Osteoblast (primary cell): ENCODE measurements around the gene DYNC1I1. TPM values are rescaled to one million over a fixed set of nuclear protein-coding genes. Genes with fewer than 3 reads are reported as not detected.

Experiments used
- DNase-seq: peaks from one replicate; pipeline ENCODE4 v3.0.0; 2011; ENCODE audit warnings: low spot score, mixed read lengths; ENCODE audit not compliant: insufficient read length; ENCODE audit errors: missing footprints
- H2AFZ ChIP-seq: 2 replicates; pipeline ENCODE4 v1.6.0; 2011; ENCODE audit warnings: mild to moderate bottlenecking, low read length
- H3K27ac ChIP-seq: 2 replicates; pipeline ENCODE4 v1.5.1; 2011; ENCODE audit warnings: mild to moderate bottlenecking, low read depth, low read length, moderate library complexity
- H3K27me3 ChIP-seq: 2 replicates; pipeline ENCODE4 v1.6.0; 2012; ENCODE audit warnings: mild to moderate bottlenecking, control low read depth, inconsistent platforms, low read length, moderate library complexity; ENCODE audit not compliant: insufficient read depth
- H3K36me3 ChIP-seq: 2 replicates; pipeline ENCODE4 v1.5.1; 2011; ENCODE audit warnings: mild to moderate bottlenecking, low read length, control low read depth, moderate library complexity; ENCODE audit not compliant: insufficient read depth
- H3K4me1 ChIP-seq: 2 replicates; pipeline ENCODE4 v1.5.1; 2011; ENCODE audit warnings: mild to moderate bottlenecking, low read length, control low read depth, moderate library complexity; ENCODE audit not compliant: insufficient read depth
- H3K4me2 ChIP-seq: 2 replicates; pipeline ENCODE4 v1.6.0; 2011; ENCODE audit warnings: mild to moderate bottlenecking, low read length; ENCODE audit not compliant: insufficient read depth
- H3K4me3 ChIP-seq: fragments of 200-600 bp; sonication (generic); 3 replicates; pipeline ENCODE4 v1.5.1; 2012; ENCODE audit warnings: mild to moderate bottlenecking, low read length, inconsistent platforms; ENCODE audit not compliant: insufficient read depth
- H3K79me2 ChIP-seq: 2 replicates; pipeline ENCODE4 v1.6.0; 2012; ENCODE audit warnings: mild to moderate bottlenecking, low read length, control low read depth, inconsistent platforms; ENCODE audit not compliant: insufficient read depth
- H3K9me3 ChIP-seq: 2 replicates; pipeline ENCODE4 v1.5.1; 2011; ENCODE audit warnings: low read depth, low read length, control low read depth
- H4K20me1 ChIP-seq: 2 replicates; pipeline ENCODE4 v1.6.0; 2012; ENCODE audit warnings: mild to moderate bottlenecking, low read length, control low read depth; ENCODE audit not compliant: insufficient read depth
- total RNA-seq: library from RNA; depleted of rRNA; stranded (reverse); fragments of >200 nt; gene quantifications from 2 replicates; pipeline ENCODE4 v1.2.3, GENCODE V29; 2012
- TF ChIP-seq, protein P1 (sequence below): IDR thresholded peaks from 2 replicates; pipeline ENCODE4 v1.5.1; 2011; ENCODE audit warnings: mild to moderate bottlenecking, low read depth, low read length, moderate library complexity; ENCODE audit errors: extremely low read depth

Gene DYNC1I1
- total RNA-seq, 1 donor: 2.2 TPM

DNA sequence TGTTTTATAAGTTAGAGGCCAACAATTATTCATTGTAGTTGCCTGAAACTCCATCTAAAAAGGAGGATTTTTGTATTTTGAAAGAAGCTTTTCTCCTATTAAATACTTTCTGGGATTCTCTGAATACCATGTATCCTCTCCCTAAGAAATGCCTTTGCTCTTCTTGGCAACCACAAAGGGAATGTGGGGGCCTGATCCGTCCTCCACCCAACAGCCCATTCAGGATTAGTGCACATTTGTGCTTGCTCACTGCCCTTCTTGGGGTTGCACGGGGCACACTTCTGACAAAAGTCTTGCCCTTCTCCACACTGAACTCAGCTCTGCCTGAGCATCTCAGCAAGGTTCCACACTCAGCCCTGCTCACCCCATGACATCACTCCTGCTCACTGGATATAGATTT, 355.4 kb downstream of the DYNC1I1 start:
- TF ChIP-seq, protein P1, sequence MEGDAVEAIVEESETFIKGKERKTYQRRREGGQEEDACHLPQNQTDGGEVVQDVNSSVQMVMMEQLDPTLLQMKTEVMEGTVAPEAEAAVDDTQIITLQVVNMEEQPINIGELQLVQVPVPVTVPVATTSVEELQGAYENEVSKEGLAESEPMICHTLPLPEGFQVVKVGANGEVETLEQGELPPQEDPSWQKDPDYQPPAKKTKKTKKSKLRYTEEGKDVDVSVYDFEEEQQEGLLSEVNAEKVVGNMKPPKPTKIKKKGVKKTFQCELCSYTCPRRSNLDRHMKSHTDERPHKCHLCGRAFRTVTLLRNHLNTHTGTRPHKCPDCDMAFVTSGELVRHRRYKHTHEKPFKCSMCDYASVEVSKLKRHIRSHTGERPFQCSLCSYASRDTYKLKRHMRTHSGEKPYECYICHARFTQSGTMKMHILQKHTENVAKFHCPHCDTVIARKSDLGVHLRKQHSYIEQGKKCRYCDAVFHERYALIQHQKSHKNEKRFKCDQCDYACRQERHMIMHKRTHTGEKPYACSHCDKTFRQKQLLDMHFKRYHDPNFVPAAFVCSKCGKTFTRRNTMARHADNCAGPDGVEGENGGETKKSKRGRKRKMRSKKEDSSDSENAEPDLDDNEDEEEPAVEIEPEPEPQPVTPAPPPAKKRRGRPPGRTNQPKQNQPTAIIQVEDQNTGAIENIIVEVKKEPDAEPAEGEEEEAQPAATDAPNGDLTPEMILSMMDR: no peak
- H4K20me1 ChIP-seq: no peaks in the 10 kb centered on the region
- no peak for DNase-seq
- no peak overlapping the region for H2AFZ ChIP-seq
- H3K4me3 ChIP-seq: no peak overlapping the region
- H3K27ac ChIP-seq: no peak overlapping the region
- no peaks in the 10 kb centered on the region for H3K4me1 ChIP-seq
- no peaks in the 10 kb centered on the region for H3K9me3 ChIP-seq
- peaks cover 4% of the 10 kb centered on the region for H3K36me3 ChIP-seq
- H3K4me2 ChIP-seq: no peak overlapping the region
- no peaks in the 10 kb centered on the region for H3K79me2 ChIP-seq
- H3K27me3 ChIP-seq: no peaks in the 10 kb centered on the region

DNA sequence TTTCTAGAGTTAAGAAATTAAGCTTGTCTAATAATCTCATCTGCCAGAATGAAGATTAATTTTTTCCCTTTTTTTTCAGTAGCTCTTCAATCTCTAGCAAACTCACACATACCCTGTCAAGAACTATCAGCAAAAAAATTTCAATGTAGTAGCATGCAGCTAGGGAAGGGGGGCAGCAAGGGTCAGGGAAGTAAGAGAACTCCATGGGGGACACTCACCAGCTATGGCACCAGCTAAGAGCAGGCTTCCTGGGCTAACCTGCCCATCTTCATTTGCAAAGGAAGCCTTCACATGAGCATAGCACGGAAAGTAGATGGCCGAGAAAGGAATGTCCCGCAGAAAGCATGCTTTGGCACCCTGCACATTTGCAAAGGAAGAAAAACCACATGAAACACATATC, 359.2 kb downstream of the DYNC1I1 start:
- no peak for DNase-seq
- Histone ChIP-seq H3K9me3 (no peaks in the 10 kb centered on the region), H3K27ac (no peak overlapping the region), H3K4me3 (no peak overlapping the region), H3K4me2 (no peak overlapping the region), H3K27me3 (no peaks in the 10 kb centered on the region), H3K4me1 (no peaks in the 10 kb centered on the region), H3K79me2 (no peaks in the 10 kb centered on the region), H3K36me3 (peaks cover 4% of the 10 kb centered on the region), H4K20me1 (no peaks in the 10 kb centered on the region), H2AFZ (no peak overlapping the region)
- TF ChIP-seq, protein P1: no peak

DNA sequence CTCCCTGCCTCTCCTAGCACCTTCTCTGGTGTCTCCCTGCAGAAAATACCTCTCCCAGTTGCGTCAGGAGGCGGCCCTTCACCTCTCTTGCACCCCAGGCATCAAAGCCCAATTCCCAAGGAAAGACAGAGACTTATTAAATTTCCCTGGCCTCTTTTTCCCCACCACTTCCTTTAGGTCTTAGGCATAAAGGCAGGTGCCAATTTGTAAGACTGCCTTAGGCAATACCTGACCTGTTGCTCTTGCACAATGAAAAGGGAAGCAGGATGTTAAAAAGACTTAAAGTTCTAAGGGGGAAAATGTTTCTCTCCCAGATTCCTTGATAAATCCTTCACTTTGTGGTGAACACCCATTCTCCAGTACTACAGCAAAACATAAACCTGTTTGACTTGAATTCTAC, 362.9 kb downstream of the DYNC1I1 start:
- Histone ChIP-seq H3K4me1 (no peaks in the 10 kb centered on the region), H3K79me2 (no peaks in the 10 kb centered on the region), H3K27me3 (no peaks in the 10 kb centered on the region), H4K20me1 (no peaks in the 10 kb centered on the region), H3K4me3 (no peak overlapping the region), H3K4me2 (no peak overlapping the region), H3K36me3 (peaks cover 4% of the 10 kb centered on the region), H3K9me3 (no peaks in the 10 kb centered on the region), H3K27ac (no peak overlapping the region), H2AFZ (no peak overlapping the region)
- no peak for DNase-seq
- TF ChIP-seq, protein P1: no peak

DNA sequence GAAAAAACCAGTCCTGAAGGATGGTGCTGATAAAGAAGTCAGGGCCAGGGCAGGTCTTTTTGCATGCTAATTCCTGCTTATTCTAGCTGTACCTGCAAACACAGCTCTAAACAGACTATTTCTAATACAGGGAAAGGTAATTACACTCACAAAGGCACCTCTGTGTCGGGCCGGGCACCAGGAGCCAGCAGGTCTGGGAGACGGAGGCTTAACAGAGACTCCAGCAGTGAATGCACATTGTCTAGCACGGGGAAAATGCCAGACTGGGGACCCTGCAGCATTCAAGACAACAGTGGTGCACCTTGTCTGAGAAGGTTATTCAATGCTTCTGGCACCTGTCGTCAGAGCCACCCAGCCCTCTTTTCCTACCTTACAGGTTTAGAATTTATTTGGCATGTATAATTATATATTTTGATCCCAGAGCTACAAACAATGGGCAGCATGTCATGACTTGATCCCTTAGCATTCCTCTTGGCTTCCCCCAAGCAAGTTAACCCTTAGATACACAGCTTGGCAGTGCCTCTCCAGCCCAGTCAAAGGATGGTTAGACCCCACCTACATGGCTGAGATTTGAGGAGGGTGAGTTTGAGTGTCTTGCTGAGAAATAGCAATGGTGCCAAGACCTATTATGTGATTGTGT, 364.4 kb downstream of the DYNC1I1 start:
- H3K79me2 ChIP-seq: no peaks in the 10 kb centered on the region
- TF ChIP-seq, protein P1: no peak
- DNase-seq: no peak
- H3K4me3 ChIP-seq: no peak overlapping the region
- no peaks in the 10 kb centered on the region for H3K36me3 ChIP-seq
- H3K9me3 ChIP-seq: no peaks in the 10 kb centered on the region
- no peaks in the 10 kb centered on the region for H4K20me1 ChIP-seq
- H3K27ac ChIP-seq: no peak overlapping the region
- no peaks in the 10 kb centered on the region for H3K27me3 ChIP-seq
- H2AFZ ChIP-seq: no peak overlapping the region
- H3K4me2 ChIP-seq: no peak overlapping the region
- no peaks in the 10 kb centered on the region for H3K4me1 ChIP-seq
